HG03378 (cell line): ENCODE measurements around the gene C4BPB.

Source experiments
- ATAC-seq: cut with Tn5 transposase; IDR thresholded peaks from one replicate; pipeline ENCODE4 v1.9.1; 2021; ENCODE audit warnings: mild to moderate bottlenecking, moderate library complexity; ENCODE audit not compliant: unreplicated experiment

Gene C4BPB

GRCh38 chr1:207081088-207081487 lies 7.6 kb upstream of the C4BPB start:
- ATAC-seq: no peak

- no peak for ATAC-seq
Observed at GRCh38 chr1:207081806-207082205, 6.9 kb upstream of the C4BPB start.

DNA sequence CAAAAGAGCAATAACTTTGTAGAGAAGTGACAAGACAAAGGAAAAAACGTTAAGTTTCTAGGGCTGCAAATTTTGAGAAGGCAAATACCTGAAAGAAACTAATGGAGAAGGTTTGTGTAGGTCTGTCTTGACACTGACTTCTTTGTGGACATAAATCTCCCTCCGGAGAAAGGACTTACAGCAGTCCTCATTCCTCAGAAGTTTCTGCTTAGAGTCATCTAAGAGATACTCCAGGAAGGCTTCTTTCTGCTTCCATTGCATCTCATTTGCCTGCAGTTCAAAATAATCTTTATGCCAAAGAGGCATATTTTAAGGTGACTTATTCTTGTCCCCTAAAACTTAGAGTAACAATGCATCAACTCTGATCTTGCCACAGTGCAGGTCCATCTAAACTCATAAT lies 4.4 kb upstream of the C4BPB start:
- ATAC-seq: no peak

DNA sequence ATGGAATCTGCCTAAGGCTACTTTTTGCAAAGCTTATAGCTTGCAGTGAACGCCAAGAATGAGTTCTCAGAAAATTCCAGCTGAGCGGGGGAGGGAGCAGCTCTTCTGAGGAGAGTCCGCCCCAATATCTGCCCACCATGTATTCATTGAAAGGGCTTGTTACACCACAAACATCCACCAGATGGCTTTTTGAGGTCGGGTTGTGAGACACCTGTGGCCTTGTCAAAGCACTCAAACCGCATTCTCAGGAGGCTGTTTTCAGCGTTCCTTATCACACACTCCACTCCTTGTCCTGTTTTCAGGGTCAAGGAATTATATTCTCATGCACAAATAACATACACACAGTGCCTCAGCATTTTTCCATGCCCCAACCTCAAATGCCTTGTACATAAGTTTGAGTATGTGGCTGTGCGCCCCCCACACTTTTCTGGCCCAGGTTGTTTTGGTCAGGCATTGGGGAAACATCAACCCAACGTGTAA lies 3.9 kb upstream of the C4BPB start:
- ATAC-seq: peak; percentile 54

DNA sequence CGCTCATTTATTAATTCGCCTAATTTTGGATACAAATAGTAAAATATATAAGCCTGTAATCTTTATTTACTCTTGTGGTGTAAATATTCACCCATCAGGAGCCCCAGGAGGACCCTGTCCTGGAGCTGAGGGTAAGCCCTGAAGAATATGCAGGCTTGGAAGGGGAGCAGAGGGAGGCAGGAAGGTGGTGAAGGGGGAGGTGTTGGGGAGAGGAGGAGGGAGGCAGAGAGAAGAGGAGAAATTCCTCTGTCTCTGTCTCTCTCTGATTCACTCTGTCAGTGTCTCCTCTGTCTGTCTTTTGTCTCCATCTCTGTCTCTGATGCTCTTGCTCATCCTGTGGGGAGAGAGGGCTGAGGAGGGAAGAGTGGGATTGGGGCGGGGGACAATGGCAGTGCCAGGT lies 2.8 kb upstream of the C4BPB start:
- no peak for ATAC-seq

- no peak for ATAC-seq
Observed at GRCh38 chr1:207088161-207088560, 499 bp upstream of the C4BPB start.

DNA sequence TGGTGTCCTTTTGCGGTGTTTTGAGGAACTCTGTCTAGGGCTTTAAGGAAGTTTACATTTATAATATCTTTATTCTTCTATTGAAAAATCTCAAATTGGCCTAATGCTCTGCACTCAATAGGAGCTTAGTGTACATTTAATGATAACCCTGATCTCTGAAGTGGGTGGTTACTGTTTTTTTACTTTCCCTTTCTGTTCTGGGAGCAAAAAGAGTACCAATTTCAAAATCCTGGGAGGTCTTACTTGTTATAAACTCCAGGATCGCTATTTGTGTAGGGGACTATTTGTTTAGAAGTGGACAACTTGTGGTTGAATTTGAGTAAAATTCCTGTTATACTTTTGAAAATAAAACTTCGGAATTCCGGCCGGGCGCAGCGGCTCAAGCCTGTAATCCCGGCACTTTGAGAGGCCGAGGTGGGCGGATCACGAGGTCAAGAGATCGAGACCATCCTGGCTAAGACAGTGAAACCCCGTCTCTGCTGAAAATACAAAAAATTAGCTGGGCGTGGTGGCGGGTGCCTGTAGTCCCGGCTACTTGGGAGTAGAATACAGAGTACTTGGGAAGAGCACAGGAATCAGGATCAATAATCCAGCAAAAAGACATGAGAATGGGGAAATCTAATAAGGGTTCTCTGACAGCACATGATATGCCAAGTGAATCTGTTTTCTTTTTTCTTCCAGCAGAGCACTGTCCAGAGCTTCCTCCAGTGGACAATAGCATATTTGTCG lies 1.1 kb downstream of the C4BPB start:
- no peak for ATAC-seq

DNA sequence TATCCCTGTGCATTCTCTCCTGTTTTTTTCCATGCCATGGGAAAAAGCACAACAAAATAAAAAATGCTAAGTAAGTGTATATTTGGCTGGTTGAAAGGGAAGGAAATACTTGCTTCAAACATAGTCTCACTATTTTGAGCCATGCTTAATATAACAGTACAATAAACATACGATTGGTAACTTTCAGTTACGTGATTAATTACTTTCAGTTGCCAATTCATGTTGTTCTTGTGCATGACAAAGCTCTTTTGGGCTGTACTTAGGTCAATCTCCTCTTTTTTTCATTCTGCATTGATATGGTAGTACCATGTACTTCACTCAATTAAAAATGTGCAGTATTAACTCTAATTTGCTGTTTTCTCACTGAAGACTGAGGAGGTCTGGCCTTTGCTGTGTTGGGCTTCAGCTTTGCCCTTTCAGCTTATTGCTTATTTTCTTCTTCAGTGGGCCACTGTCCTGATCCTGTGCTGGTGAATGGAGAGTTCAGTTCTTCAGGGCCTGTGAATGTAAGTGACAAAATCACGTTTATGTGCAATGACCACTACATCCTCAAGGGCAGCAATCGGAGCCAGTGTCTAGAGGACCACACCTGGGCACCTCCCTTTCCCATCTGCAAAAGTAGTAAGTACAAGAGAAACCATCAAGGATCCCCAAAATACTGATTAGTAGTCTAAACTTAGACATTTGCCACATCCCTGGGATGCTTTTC lies 2.7 kb downstream of the C4BPB start:
- no peak for ATAC-seq

DNA sequence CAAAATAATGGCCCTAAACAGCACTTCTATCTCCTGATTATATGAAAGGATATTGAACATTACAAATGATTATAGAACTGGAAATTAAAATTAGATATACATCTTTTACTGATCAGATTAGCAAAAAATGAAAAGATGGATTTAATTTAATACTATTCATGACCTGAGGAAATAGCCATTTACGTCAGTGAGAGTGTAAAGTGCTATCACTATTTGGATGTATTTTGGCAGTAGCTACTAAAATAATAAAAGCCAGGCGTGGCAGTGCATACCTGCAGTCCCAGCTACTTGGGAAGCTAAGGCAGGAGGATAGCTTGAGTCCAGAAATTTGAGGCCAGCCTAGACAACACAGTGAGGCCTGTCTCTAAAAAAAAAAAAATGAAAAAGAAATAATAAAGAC lies 5.3 kb downstream of the C4BPB start:
- no peak for ATAC-seq

DNA sequence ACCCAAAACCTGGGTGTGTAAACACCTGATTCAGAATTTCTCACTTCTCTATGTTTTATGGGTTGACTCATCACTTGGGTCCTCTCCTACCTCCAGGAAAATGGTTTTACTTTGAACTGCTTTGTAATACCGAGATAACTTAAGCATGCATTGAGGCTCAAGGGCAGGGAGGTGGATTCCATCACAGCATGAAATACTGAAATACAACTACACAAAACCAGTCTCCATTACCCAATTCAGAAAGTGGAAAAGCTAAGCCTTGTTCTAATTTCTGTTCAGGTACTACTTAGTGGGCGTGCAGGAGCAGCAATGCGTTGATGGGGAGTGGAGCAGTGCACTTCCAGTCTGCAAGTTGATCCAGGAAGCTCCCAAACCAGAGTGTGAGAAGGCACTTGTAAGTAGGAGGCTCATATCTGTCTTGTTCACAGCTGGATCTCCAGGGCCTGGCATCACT lies 9.2 kb downstream of the C4BPB start:
- peak; percentile 54 for ATAC-seq

DNA sequence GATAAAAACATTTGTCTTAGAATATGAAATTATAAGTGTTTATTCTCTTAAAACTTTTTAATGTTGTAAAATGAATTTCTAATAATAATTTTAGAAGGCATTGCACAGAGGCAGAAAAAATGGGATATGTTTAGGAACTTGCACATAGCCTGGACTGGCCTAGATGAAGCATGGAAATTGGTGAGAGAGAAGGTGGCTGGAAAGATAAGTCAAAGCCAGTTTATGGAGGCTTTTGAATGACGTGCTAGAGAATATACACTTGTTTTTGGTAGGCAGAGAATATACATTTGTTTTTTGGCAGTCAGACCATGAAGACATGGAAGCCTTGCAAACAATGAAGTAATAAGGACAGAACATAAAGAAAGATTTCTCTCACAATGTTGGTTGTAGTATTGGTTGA lies 13.1 kb downstream of the C4BPB start:
- no peak for ATAC-seq

DNA sequence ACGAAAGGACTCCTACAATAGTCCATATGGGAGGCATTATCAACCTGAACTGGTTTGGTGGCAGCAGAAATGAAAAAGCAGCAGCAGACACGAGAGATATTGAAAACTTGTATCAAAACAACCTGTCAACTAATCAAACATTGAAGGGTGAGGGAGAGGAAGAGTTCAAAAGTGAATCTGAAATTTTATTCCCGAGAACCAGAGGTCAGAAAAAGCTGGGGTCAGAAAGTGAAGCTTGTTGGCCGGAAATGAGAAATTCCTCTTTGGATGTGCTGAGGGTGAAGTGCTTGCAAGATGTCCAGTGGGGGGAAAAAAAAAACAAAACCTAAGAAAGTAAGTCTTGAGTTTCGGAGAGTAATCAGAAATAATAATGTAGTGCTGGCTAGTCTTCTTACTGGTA lies 13.5 kb downstream of the C4BPB start:
- ATAC-seq: no peak

- ATAC-seq: no peak
Observed at GRCh38 chr1:207102659-207103058, 14.0 kb downstream of the C4BPB start.

DNA sequence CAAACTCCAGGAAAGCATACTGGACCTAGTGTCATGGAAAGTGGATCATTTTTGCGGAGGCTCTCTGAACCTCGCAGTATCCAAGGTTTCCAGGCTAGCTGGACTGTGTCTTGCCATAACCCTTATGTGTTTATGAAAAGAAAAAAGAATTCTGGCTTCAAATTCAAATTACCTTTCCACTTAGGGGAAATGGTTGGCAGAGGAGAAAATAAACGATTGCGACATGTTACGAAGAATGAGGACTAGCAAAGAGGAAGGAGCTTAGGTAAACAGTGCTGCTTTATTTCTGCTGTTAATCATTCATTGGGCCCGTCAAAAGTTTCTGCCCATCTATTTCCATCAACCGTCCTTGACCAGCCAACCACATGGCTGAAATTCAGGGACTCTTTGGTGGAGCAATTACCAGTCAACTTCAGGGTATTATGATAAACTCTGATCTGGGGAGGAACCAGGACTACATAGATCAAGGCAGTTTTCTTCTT lies 15.3 kb downstream of the C4BPB start, which contains the start of gene C4BPA:
Gene C4BPA (plus strand): TSS at position 342 of the 482 bp plus-strand sequence. CDS start 8,793 bp downstream, outside the sequence.
- no peak for ATAC-seq

DNA sequence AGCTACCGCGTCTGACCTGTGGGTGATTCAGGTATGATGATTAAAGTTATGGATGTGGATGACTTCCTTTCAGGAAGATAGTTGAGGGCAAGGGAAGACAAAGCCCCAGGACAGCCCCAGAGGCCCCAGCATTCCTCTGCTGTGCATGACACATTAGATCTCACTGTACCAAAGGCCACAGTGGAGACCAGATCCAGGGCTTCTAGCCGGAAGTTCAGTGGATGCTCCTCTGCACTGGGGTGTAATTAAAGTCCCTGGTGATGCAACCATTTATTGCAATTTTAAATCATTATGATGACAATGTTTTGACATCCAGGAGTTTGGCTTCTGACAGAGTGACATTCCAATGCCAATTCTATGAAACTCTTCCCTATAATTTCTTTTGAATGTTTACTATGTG lies 20.3 kb downstream of the C4BPB start:
- ATAC-seq: no peak

DNA sequence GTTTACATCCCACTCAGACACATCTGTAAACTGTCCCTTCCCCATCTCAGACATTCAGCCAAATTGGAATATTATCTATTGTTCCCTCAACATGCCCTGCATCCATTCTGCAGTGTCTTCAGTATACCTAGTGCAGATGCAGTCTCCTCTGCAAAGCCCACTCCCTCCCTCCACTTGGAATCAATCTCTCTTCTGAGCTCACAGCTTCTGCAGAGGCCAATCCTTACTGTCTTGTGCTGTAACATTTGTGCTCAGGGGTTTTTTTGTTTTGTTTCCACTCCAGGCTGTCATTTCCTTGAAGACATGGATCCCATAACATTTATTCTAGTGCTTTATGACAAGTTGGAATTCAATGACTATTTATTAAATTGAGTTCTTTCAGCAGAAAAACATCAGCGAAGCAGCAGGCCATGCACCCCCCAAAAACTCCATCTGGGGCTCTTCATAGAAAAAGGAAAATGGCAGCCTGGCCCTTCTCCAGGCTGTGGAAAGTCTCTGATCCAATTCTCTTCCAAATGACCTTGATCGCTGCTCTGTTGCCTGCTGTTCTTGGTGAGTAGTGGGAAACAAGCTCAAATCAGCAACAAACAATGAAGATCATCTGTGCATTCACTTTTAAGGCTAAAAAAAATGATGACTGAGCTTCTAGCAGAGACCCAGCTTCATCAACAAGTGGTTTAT lies 24.1 kb downstream of the C4BPB start:
- no peak for ATAC-seq

GRCh38 chr1:207115269-207115668 lies 26.6 kb downstream of the C4BPB start:
- ATAC-seq: no peak

DNA sequence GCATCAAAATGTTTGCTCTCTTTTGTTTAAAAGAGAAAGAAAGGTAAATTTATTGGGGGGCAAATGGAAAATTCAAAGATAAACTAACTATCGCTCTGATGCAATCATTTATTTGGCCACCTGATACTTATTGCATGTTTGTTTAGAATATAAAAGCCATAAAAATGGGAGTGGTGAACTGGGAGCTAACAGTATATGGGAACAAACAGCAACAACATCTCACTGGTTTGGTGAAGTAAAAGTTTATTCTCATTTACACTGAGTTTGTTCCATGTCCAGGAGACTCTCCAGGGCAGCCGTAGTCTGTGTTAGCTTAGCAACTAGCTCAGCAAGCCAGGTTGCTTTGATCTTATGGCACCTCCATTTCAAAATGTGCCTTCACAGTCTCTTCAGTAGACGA lies 35.7 kb downstream of the C4BPB start:
- no peak for ATAC-seq

DNA sequence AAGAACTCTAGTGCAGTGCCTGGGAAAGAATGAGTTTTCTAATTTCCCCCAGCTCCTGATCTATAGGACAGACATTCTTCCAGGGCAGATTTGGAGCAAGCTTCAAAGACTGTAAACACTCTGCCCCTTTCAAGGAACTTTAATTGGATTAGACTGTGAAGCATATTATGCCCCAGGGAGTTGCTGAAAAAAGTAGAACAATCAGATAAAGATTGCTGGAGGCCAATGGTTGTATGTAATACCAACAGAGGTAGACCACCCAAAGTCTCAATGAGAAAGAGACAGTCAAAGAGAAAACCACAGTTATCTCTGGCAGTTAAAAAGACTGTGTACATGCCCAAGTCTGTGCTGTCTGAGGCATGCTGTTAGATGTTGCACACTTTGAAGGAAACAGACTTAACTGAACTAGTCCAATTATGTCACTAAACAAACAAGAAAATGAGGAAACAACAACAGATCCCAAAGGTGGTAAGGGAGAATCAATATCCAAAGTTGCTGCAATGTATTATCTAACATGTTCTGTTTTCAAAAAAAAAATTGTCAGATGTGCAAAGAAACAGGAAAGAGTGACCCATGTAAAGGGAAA lies 39.8 kb downstream of the C4BPB start:
- no peak for ATAC-seq

DNA sequence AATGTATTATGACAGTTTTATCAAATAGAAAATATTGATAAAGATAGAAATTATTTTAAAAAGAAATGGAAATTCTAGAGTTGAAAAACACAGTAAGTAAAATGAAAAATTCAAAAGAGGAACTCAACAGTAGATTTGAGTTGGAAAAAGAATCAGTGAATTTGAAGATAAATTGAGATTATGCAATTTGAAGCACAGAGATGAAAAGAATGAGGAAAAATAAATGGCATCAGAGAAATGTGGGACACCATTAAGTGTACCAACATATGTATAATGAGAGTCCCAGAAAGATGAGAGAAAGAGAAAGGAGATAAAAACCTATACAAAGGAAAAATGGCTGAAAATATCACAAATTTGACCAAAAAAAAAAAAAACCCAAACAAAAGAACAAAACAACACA lies 40.4 kb downstream of the C4BPB start:
- no peak for ATAC-seq
